Mesothelial cell of epicardium (in vitro differentiated cells): ENCODE measurements around the gene EML3. TPM values are rescaled to one million over a fixed set of nuclear protein-coding genes. Genes with fewer than 3 reads are reported as not detected.
"Not testable (repeated sequence)": the region's sequence is repeated elsewhere in the genome, so short reads cannot be mapped to it uniquely, and the experiment has no call there.

ENCODE experiments used
- DNase-seq, 2 experiments: peaks; one replicate each; pipeline ENCODE4 v3.0.0; 2021; ENCODE audit warnings: low spot score in 2 of 2; ENCODE audit not compliant: unreplicated experiment in 2 of 2
- H3K27ac Mint-ChIP-seq: 2 replicates; pipeline ENCODE4 v1.8.0; 2021; ENCODE audit warnings: mixed read lengths
- H3K27me3 Mint-ChIP-seq: 2 replicates; pipeline ENCODE4 v1.8.0; 2021; ENCODE audit warnings: low read depth, mixed read lengths
- H3K36me3 Mint-ChIP-seq: 2 replicates; pipeline ENCODE4 v1.8.0; 2021; ENCODE audit warnings: mixed read lengths
- H3K4me1 Mint-ChIP-seq: 2 replicates; pipeline ENCODE4 v1.8.0; 2021; ENCODE audit warnings: mixed read lengths
- H3K4me3 Mint-ChIP-seq: 2 replicates; pipeline ENCODE4 v1.8.0; 2021; ENCODE audit warnings: mild to moderate bottlenecking, moderate library complexity, mixed read lengths
- H3K9me3 Mint-ChIP-seq: 2 replicates; pipeline ENCODE4 v1.8.0; 2021; ENCODE audit warnings: mixed read lengths
- total RNA-seq: library from RNA; stranded (reverse); gene quantifications from 3 replicates; pipeline ENCODE4 v1.2.1, GENCODE V29; 2021
- TF ChIP-seq, protein P1 (sequence below): fragments of 200-600 bp; sonication (generic); IDR thresholded peaks from one replicate; pipeline ENCODE4 v1.5.0; 2021; ENCODE audit warnings: antibody characterized with exemption; ENCODE audit not compliant: unreplicated experiment

Gene EML3
- total RNA-seq, 1 donor from 2014 or later: 54.3 TPM

DNA sequence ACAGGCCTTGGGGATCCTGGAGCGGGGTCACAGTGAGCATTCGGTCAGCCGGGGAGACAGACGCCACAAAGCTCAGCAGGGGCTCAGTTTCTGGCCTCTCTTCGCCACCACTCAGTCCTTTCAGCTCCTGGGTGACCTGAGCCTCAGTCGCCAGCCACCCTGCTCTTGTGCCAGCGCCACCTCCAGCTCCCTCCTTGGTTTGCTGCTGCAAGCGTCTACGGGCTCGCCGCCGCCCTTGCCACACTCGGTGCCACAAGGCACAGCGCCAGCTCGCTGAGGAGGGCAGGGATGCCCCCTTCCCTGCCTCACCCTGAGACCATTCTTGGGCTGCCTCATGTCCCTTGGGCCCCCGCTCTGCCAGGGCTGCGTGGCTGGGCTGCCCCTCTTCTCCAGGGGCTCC lies 37.4 kb downstream of the EML3 start:
- H3K27ac Mint-ChIP-seq: peak overlapping the region; percentile 99
- TF ChIP-seq, protein P1, sequence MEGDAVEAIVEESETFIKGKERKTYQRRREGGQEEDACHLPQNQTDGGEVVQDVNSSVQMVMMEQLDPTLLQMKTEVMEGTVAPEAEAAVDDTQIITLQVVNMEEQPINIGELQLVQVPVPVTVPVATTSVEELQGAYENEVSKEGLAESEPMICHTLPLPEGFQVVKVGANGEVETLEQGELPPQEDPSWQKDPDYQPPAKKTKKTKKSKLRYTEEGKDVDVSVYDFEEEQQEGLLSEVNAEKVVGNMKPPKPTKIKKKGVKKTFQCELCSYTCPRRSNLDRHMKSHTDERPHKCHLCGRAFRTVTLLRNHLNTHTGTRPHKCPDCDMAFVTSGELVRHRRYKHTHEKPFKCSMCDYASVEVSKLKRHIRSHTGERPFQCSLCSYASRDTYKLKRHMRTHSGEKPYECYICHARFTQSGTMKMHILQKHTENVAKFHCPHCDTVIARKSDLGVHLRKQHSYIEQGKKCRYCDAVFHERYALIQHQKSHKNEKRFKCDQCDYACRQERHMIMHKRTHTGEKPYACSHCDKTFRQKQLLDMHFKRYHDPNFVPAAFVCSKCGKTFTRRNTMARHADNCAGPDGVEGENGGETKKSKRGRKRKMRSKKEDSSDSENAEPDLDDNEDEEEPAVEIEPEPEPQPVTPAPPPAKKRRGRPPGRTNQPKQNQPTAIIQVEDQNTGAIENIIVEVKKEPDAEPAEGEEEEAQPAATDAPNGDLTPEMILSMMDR: no peak
- H3K9me3 Mint-ChIP-seq: no peaks in the 10 kb centered on the region
- peak overlapping the region; percentile 97 for H3K4me3 Mint-ChIP-seq
- peaks cover 24% of the 10 kb centered on the region for H3K36me3 Mint-ChIP-seq
- H3K27me3 Mint-ChIP-seq: no peaks in the 10 kb centered on the region
- peaks cover 54% of the 10 kb centered on the region for H3K4me1 Mint-ChIP-seq
- DNase-seq: no peak

DNA sequence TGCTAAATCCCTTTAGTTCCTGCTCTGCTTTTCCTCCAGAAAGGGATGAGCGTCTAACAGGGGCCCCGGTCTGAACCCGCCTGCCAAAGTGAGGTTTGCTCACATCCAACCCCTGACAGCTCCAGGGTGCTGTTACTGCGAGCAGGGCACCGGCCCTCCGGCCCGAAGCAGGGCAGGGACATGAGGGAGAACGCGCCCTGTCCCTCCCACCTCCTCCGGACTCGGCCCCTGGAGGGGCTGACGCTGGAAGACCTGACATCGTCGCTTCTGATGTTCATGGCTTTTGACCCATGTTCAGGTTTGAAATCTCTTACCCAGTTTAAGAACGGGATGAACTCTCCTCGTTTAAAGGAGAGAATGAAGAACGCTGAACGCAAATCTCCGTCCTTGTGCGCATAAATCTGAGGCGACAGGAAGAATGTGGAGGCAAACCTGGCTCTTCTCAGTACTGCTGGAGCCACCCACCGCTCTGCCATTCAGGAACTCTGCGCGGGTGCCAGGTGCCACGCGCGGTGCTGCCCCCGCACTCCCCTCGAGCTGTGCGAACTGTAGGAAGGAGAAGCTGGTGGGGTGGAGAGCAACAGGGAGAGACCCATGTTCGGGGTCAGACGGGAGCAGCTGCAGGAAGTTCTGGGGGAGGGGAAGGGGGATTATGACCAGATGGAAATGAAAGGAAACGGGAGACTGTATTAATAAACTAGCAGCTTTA lies 38.1 kb downstream of the EML3 start:
- Mint-ChIP-seq H3K4me3 (peak overlapping the region; percentile 97), H3K9me3 (no peaks in the 10 kb centered on the region), H3K27me3 (no peaks in the 10 kb centered on the region), H3K4me1 (peaks cover 55% of the 10 kb centered on the region), H3K27ac (peak overlapping the region; percentile 99), H3K36me3 (peaks cover 28% of the 10 kb centered on the region)
- TF ChIP-seq, protein P1: no peak
- peak; percentile 37 to 52 for DNase-seq

DNA sequence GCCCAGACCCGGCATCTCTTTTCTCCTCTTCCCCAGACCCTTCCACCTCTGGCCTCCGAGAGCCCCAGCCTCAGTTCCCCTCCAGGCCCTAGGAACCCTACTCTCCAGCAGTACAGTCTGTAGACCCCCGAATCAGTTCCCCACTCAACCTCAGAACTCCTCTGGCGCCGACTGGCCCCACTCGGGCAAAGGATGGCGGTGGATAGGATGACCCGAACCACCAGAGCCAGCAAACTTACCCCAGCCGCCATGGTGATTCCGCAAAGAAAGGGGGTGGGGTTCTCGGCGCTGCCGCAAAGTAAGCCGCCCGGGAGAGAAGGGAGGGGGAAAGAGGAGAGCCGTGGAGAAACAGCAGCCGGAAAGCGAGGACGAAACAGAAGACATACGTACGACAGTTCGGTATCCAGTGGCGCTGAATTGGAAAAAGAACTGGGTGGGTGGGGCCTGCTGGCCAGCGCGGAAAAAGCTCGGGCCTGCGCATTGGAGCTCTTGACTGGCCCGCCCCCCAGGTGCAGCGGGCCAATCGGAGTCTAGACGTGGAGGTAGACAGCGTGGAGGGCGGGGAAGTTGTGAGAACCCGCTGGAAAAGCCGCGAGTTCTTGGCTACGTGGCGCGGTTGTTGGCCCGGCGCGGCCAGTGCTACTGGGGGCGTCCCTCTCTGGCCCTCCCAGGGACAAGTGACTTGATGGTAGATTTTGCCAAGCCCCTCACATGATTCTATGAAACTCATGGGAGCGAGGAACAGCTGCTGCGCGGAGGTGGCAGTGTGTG lies 38.8 kb downstream of the EML3 start, which contains the start of gene EEF1G:
Gene EEF1G (minus strand): TSS at position 300 of the 771 bp plus-strand sequence. CDS start 49 bp downstream, at position 251.
- TF ChIP-seq, protein P1: no peak
- H3K4me1 Mint-ChIP-seq: peaks cover 55% of the 10 kb centered on the region

DNA sequence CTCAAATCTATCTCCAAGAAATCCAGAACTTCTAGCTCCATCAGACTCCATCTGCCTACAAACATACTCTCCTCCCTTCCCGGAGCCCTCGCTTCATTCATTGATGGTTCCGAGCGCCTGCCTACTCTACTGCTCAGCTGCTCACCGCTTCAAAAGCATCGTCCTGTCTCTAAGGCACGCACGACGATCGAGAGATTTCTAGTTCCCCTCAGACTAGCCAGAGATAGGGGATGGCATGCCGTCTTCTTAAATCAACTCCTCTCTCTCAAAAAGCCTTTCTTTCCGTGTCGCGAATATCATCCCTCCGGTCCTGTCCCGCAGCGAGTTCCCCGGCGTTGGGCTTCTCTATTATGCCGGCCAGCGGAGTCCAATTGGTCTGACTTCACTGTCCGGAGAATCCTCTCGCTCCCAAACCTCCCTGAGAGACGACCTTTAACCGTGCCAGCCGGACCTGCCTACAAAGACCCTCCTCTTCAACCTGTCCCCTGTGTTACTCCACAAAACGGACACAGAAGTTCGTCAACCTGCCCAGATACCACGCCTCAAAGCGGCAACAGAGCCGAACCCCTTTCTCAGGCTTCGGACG lies 39.5 kb downstream of the EML3 start:
- peak in 1 of 2 experiments; percentile 53 for DNase-seq
- H3K36me3 Mint-ChIP-seq: peaks cover 32% of the 10 kb centered on the region
- TF ChIP-seq, protein P1: no peak
- peaks cover 55% of the 10 kb centered on the region for H3K4me1 Mint-ChIP-seq
- H3K4me3 Mint-ChIP-seq: peak overlapping the region; percentile 97
- no peaks in the 10 kb centered on the region for H3K9me3 Mint-ChIP-seq
- H3K27ac Mint-ChIP-seq: peak overlapping the region; percentile 99
- no peaks in the 10 kb centered on the region for H3K27me3 Mint-ChIP-seq

More for the DNA sequence above, 38.8 kb downstream of the EML3 start, which contains the start of gene EEF1G:
- Mint-ChIP-seq H3K4me3 (peak within 1 kb of the TSS; percentile 97), H3K36me3 (peaks cover 30% of the 10 kb centered on the region), H3K27me3 (no peaks in the 10 kb centered on the region), H3K27ac (peak within 1 kb of the TSS; percentile 99), H3K9me3 (no peaks in the 10 kb centered on the region)
- DNase-seq: peak; percentile 96 to 97

DNA sequence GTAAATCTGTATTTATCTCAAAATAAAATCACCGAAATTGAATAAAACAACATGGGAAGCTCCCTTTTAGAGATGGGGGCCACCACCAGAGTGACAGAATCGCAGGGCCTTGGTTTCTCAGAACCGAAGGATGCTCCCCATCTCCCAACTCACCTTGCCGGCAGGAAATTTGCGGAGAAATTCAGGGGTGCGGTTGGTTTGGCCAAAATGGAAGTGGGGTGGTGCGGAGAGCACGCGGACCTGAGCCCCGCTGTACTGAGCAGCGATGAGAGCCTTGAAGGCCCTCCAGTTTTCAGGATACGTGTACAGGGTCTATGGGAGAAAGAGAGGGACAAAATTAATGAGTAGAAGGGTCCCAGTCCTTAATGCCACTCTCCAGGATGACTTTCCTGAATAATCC lies 40.1 kb downstream of the EML3 start:
- TF ChIP-seq, protein P1: no peak
- peak overlapping the region; percentile 99 for H3K27ac Mint-ChIP-seq
- H3K9me3 Mint-ChIP-seq: no peaks in the 10 kb centered on the region
- peaks cover 54% of the 10 kb centered on the region for H3K4me1 Mint-ChIP-seq
- peak overlapping the region; percentile 97 for H3K4me3 Mint-ChIP-seq
- DNase-seq: no peak
- H3K36me3 Mint-ChIP-seq: peaks cover 31% of the 10 kb centered on the region
- H3K27me3 Mint-ChIP-seq: no peaks in the 10 kb centered on the region

DNA sequence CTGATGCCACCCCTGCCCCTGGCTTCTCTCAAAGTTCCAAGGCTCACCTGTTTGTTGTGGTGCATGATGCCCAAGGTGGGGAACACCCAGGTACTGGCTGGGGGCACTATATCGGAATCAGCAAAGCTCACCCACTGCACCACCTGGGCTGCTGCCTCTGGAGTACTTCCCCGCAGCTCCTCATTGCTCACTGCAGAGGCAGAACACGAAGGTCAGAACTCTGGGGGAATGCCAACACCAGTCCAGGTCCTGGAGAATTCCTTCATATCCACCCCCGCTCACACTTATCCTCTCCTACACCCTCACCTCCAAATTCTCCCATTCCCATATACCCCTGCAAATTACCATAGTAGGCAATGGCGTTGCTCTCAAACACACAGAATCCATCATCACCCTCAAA lies 41.1 kb downstream of the EML3 start:
- H3K9me3 Mint-ChIP-seq, DNase-seq, H3K27me3 Mint-ChIP-seq: not testable (repeated sequence)
- peaks cover 34% of the 10 kb centered on the region for H3K36me3 Mint-ChIP-seq
- H3K4me1 Mint-ChIP-seq: peaks cover 47% of the 10 kb centered on the region
- peak overlapping the region; percentile 64 for H3K27ac Mint-ChIP-seq
- peak overlapping the region; percentile 97 for H3K4me3 Mint-ChIP-seq

DNA sequence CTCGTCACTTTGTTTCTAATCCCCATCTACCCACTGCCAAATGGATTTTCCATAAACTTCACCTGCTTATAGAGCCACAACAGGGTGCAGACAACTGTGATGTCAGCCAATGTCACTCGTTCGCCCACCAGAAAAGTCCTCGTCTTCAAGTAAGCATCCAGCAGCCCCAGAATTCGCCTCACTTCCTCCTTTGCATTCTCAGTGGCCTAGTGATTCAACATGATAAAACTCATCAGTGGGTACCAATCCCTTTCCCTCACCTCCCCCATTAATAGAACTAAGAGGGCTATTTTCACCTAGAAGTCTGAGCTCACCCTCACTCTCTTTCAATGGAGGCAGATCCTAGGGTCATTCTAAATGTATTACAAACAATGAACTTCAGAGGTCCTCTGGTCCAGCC lies 41.7 kb downstream of the EML3 start:
- peaks cover 45% of the 10 kb centered on the region for H3K4me1 Mint-ChIP-seq
- peaks cover 38% of the 10 kb centered on the region for H3K36me3 Mint-ChIP-seq
- peak overlapping the region; percentile 20 for H3K4me3 Mint-ChIP-seq
- DNase-seq, H3K27me3 Mint-ChIP-seq, H3K9me3 Mint-ChIP-seq: not testable (repeated sequence)
- H3K27ac Mint-ChIP-seq: peak overlapping the region; percentile 64
